ENCODE results near the gene NACA.

NACA gene

GRCh38 chr12:56724972-56725722 is at the start of gene NACA:
Gene NACA, minus strand, starts transcription at chr12:56725299. Its CDS starts 778 bp downstream, at chr12:56724521.
- TF ChIP-seq CTCF (conservative IDR thresholded peaks at IDR 0.05; ENCODE audit: low read length), result no peak
- DNase-seq (ENCODE audit: low read depth), result peak; percentile 99
- H3K4me3 ChIP-seq (ENCODE audit: low read length), result peak within 1 kb of the TSS; percentile 100

GRCh38 chr12:56773113-56773512 is 48.0 kb upstream of the NACA start:
- TF ChIP-seq CTCF (conservative IDR thresholded peaks at IDR 0.05; ENCODE audit: low read length), result no peak
- H3K4me3 ChIP-seq (ENCODE audit: low read length), result no peak overlapping the region
- DNase-seq (ENCODE audit: low read depth), result no peak

GRCh38 chr12:56772625-56773024 is 47.5 kb upstream of the NACA start:
- TF ChIP-seq CTCF (conservative IDR thresholded peaks at IDR 0.05; ENCODE audit: low read length), result no peak

GRCh38 chr12:56769868-56770267 is 44.8 kb upstream of the NACA start:
- H3K4me3 ChIP-seq (ENCODE audit: low read length), result no peak overlapping the region
- TF ChIP-seq CTCF (conservative IDR thresholded peaks at IDR 0.05; ENCODE audit: low read length), result no peak
- DNase-seq (ENCODE audit: low read depth), result no peak

More at GRCh38 chr12:56772625-56773024, 47.5 kb upstream of the NACA start:
- no peak overlapping the region for H3K4me3 ChIP-seq (ENCODE audit: low read length)
- no peak for DNase-seq (ENCODE audit: low read depth)

GRCh38 chr12:56768424-56768823 is 43.3 kb upstream of the NACA start:
- H3K4me3 ChIP-seq (ENCODE audit: low read length), result no peak overlapping the region
- no peak for TF ChIP-seq CTCF (conservative IDR thresholded peaks at IDR 0.05; ENCODE audit: low read length)
- no peak for DNase-seq (ENCODE audit: low read depth)

- no peak overlapping the region for H3K4me3 ChIP-seq (ENCODE audit: low read length)
- DNase-seq (ENCODE audit: low read depth), result no peak
- TF ChIP-seq CTCF (conservative IDR thresholded peaks at IDR 0.05; ENCODE audit: low read length), result no peak
Observed at GRCh38 chr12:56766535-56766934, 41.4 kb upstream of the NACA start.
